Lung (tissue), 12 donors: Measurements from ENCODE around the gene ABLIM2. TPM values are rescaled to one million over a fixed set of nuclear protein-coding genes. Genes with fewer than 3 reads are reported as not detected.

ENCODE experiments used
- ATAC-seq: fragments of 200-7000 bp; cut with Tn5 transposase; one replicate; pipeline ENCODE4 v1.9.1; 2020; ENCODE audit warnings: moderate number of reproducible peaks; ENCODE audit not compliant: insufficient read depth, low FRiP score
- DNase-seq, 3 donors: peaks; one replicate each; pipeline ENCODE4 v3.0.0-alpha.2; 2013 to 2017
- H3K27ac ChIP-seq, 2 donors: one replicate each; pipeline ENCODE4 v1.5.1; 2013; ENCODE audit warnings: mild to moderate bottlenecking in 2 of 2, moderate library complexity in 2 of 2, control low read depth in 1 of 2, inconsistent platforms in 1 of 2, low read depth in 1 of 2, low read length in 1 of 2
- H3K27me3 ChIP-seq, 3 donors: one replicate each; pipeline ENCODE4 v1.5.1; 2013; ENCODE audit warnings: low read length in 2 of 3; ENCODE audit not compliant: control insufficient read depth in 3 of 3, insufficient read depth in 3 of 3
- H3K36me3 ChIP-seq, 4 donors: one replicate each; pipeline ENCODE4 v1.5.1; 2013; ENCODE audit warnings: low read length in 4 of 4, mild to moderate bottlenecking in 1 of 4, moderate library complexity in 1 of 4; ENCODE audit not compliant: control insufficient read depth in 4 of 4, insufficient read depth in 4 of 4
- H3K4me1 ChIP-seq, 5 donors: one replicate each; pipeline ENCODE4 v1.5.1; 2013; ENCODE audit warnings: low read length in 5 of 5, mild to moderate bottlenecking in 2 of 5, moderate library complexity in 1 of 5; ENCODE audit not compliant: control insufficient read depth in 5 of 5, insufficient read depth in 5 of 5
- H3K4me3 ChIP-seq: one replicate; pipeline ENCODE4 v1.5.1; 2013; ENCODE audit warnings: mild to moderate bottlenecking, control low read depth, moderate library complexity
- H3K9ac ChIP-seq, 2 donors: one replicate each; pipeline ENCODE4 v1.5.1; 2013; ENCODE audit warnings: low read length in 2 of 2, control low read depth in 1 of 2; ENCODE audit not compliant: insufficient read depth in 1 of 2
- H3K9me3 ChIP-seq, 4 donors: one replicate each; pipeline ENCODE4 v1.5.1; 2013; ENCODE audit warnings: low read length in 3 of 4, mild to moderate bottlenecking in 1 of 4, moderate library complexity in 1 of 4; ENCODE audit not compliant: control insufficient read depth in 4 of 4, insufficient read depth in 3 of 4
- WGBS, 2 donors: extraction: QIAGEN DNeasy Blood & Tissue Kit; methylation state at CpG; one replicate each; pipeline ENCODE4 v1.1.7; 2013; 5-methylcytosine and 5-hydroxymethylcytosine counted together
- polyA plus RNA-seq, 2 donors: library from polyadenylated mRNA; stranded (reverse); fragments of 200-250 nt; gene quantifications; one replicate each; pipeline ENCODE4 v1.2.1, GENCODE V29; 2013
- total RNA-seq, 2 donors: library from RNA; depleted of rRNA in 1 of 2; stranded (reverse); fragments of >200 nt in 1 of 2; gene quantifications; one replicate each; pipeline ENCODE4 v1.2.1, GENCODE V29; 2014 to 2021
- TF ChIP-seq, protein P1 (sequence below): IDR thresholded peaks from 2 replicates; pipeline ENCODE4 v1.5.1; 2012; ENCODE audit warnings: mild to moderate bottlenecking; ENCODE audit errors: control extremely low read depth, extremely low read depth
- donor health status: control.
- donor health status: control.
- donor health status: Bipolar disorder and iron deficiency.
- donor health status: healthy.
- donor health status: DM: yes; HTN: yes; CAD: no.

The ABLIM2 gene
- total and polyA plus RNA-seq, 4 donors = 1.7 to 10.9 (median 5.2) TPM

DNA sequence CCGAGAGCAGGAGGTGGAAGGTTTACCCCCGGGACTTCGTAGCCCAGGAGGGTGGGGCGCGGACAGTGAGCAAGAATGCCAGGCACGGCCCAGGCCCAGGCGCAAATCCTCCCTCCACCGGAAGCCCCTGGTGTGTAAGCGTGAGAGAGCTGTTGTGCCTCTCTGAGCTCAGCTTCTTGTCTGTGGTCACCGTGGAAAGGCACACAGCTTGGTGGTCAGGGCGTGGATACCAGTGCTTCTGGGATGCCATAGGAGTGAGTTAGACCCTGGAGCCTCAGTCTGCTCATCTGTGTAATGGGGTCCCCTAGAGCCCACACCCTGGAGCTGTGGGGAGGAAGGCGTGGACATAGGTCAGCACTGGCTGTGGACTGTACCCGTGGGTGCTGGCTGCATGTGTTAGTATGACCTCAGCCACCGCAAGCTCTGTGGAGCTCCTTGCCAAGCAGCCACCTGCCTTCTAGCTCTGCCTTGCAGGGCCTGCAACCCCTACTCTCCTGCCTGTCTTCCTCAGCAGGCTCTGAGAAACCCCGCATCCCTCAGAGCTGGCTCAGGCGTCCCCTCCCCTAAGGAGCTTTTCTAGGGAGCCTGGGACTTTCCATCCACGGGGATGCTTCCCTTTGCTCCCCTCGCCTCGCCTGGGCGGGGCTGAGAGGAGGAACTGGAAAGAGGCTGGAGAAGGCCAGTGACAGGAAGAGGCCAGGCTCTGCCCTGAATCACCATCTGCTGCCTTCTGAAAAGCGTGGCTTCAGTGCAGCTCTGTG lies 190.9 kb downstream of the ABLIM2 start:
- Histone ChIP-seq H3K9me3 (no peaks in the 10 kb centered on the region), H3K4me1 (peaks cover 4 to 40% (median 23%) of the 10 kb centered on the region in 5 donors), H3K4me3 (no peak overlapping the region), H3K27ac (peak overlapping the region in 1 of 2 donors; percentile 62), H3K27me3 (no peaks in the 10 kb centered on the region), H3K36me3 (no peaks in the 10 kb centered on the region), H3K9ac (no peak overlapping the region)
- TF ChIP-seq, protein P1, sequence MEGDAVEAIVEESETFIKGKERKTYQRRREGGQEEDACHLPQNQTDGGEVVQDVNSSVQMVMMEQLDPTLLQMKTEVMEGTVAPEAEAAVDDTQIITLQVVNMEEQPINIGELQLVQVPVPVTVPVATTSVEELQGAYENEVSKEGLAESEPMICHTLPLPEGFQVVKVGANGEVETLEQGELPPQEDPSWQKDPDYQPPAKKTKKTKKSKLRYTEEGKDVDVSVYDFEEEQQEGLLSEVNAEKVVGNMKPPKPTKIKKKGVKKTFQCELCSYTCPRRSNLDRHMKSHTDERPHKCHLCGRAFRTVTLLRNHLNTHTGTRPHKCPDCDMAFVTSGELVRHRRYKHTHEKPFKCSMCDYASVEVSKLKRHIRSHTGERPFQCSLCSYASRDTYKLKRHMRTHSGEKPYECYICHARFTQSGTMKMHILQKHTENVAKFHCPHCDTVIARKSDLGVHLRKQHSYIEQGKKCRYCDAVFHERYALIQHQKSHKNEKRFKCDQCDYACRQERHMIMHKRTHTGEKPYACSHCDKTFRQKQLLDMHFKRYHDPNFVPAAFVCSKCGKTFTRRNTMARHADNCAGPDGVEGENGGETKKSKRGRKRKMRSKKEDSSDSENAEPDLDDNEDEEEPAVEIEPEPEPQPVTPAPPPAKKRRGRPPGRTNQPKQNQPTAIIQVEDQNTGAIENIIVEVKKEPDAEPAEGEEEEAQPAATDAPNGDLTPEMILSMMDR = no peak
- ATAC-seq (no peak), DNase-seq (peak in 1 of 3 donors; percentile 31)
- WGBS, 2 donors = 71 to 74% methylated on average over 20 to 21 of the region's 21 CpGs

- Histone ChIP-seq H3K9ac (no peak overlapping the region), H3K4me1 (peaks cover 4 to 40% (median 23%) of the 10 kb centered on the region in 5 donors), H3K27ac (no peak overlapping the region), H3K27me3 (no peaks in the 10 kb centered on the region), H3K9me3 (no peaks in the 10 kb centered on the region), H3K36me3 (no peaks in the 10 kb centered on the region), H3K4me3 (no peak overlapping the region)
- ATAC-seq (no peak), DNase-seq (no peak)
- TF ChIP-seq, protein P1 = no peak
- 82 to 86% methylated on average over 9 of the region's 9 CpGs for WGBS, 2 donors
Measured at GRCh38 chr4:7967063-7967440, 191.6 kb downstream of the ABLIM2 start.

DNA sequence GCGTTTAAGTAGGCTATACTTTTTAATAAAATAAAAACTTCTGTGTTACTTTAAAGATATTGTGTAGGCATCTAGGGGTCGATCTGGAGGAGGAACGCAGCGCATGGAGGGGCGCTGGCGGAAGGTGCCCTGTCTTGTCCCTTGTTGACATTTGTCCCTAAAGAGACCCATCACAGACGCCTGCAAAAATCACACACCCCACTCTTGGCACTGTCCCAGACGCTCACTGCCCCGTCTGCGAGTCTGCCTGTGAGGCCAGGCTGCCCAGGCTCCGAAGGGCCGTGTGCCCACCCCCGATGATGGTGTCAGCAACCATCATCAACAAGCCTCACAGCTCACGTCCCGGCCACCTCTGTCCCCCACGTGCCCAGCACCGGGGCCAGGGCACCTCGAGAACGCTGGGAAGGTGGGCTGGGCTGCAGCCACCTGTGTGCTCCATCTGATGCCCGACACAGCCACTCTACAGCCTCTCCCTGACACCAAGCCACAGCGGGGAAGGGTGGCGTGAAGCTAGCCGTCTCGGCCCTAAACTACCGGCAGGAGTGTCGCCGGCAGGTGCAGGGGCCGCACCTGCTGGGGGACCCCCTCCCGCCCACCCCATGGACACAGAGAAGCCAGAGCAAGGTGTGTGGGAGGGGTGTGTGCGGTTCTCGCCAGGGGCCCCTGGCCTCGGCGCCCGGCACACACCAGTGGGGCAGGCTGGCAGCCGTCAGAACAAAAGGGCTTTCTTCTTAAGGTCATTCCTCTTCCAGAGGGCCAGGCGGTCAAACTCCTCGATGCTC lies 192.1 kb downstream of the ABLIM2 start:
- TF ChIP-seq, protein P1 = no peak
- WGBS, 2 donors = 88% methylated on average over 35 to 37 of the region's 37 CpGs
- Histone ChIP-seq H3K4me1 (peaks cover 4 to 40% (median 23%) of the 10 kb centered on the region in 5 donors), H3K4me3 (no peak overlapping the region), H3K9me3 (no peaks in the 10 kb centered on the region), H3K9ac (no peak overlapping the region), H3K27ac (no peak overlapping the region), H3K36me3 (no peaks in the 10 kb centered on the region), H3K27me3 (no peaks in the 10 kb centered on the region)
- DNase-seq (no peak), ATAC-seq (no peak)
